ENCODE data around the gene GLRX2.
"Not testable (repeated sequence)": the region's sequence is repeated elsewhere in the genome, so short reads cannot be mapped to it uniquely, and the experiment has no call there.

Gene GLRX2

DNA sequence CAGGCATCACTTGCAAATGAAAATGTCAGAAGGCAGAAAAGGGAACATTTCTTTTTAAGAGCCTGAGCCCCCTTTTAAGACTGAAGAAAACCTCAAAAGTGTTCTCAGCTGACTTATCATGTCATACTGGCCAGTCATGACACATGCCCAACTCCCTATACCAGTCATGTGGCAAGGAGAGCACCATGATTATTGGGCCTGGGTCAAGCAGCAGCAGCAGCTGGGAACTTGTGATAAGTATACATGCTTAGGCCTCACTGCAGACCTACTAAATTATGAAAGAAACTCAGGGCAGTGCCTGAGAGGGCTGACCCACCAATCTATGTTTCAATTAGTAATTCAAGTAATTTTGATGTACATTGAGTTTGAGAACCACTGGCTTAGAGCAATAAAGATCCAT lies 37.2 kb downstream of the GLRX2 start:
- no peak for DNase-seq (ENCODE audit: extremely low read depth in 1 of 2, low read depth in 1 of 2)

GRCh38 chr1:193066606-193067005 lies 38.6 kb downstream of the GLRX2 start:
- DNase-seq (ENCODE audit: extremely low read depth in 1 of 2, low read depth in 1 of 2): no peak

DNA sequence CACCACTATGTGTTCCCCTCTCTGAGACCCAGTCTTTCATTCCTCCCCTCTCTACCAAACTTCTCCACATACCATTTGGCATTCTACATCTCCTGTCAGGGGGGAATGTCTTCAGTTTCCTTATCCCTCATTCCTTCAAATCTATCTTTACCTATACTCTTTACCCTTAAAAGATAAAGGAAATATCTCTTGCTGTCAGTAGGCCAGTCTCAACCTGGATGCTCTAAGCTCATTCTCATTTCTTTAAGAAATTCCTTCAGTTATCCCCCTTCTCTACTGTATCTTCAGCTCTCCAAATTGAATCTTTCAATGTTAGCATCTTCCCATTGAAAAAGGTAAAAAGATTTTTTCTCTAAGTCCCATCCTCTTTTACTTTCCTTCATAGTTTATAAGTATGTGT lies 39.3 kb downstream of the GLRX2 start:
- no peak for DNase-seq (ENCODE audit: extremely low read depth in 1 of 2, low read depth in 1 of 2)

- DNase-seq (ENCODE audit: extremely low read depth in 1 of 2, low read depth in 1 of 2): no peak
Measured at GRCh38 chr1:193062698-193063463, 42.3 kb downstream of the GLRX2 start.

DNA sequence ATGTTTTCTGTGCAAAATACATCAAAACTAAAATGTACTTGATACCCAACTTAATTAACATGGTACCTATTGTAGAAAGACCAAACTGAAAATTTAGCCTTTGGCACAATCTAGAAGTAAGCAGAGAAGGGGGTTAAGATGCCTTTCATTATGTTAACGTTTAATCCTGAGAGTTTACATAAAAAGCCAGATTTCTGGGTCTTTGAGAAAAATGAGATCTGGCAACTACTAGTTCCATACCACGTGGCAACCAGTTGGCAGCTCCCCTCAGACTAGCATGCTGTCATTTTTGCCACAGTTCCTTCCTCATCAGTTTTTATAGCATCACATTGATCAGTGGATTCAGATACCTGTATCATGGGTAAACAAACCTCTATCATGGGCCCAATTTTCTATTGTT lies 44.3 kb downstream of the GLRX2 start:
- no peak for DNase-seq (ENCODE audit: extremely low read depth in 1 of 2, low read depth in 1 of 2)

GRCh38 chr1:193060406-193060805 lies 44.8 kb downstream of the GLRX2 start:
- no peak for DNase-seq (ENCODE audit: extremely low read depth in 1 of 2, low read depth in 1 of 2)

GRCh38 chr1:193060115-193060403 lies 45.2 kb downstream of the GLRX2 start:
- no peak for DNase-seq (ENCODE audit: extremely low read depth in 1 of 2, low read depth in 1 of 2)

- DNase-seq (ENCODE audit: extremely low read depth in 1 of 2, low read depth in 1 of 2): peak; percentile 87 to 95
Measured at GRCh38 chr1:193059282-193060114, 45.7 kb downstream of the GLRX2 start, which contains the start of the genes RO60 and UCHL5. TSS of gene RO60 (plus strand) at chr1:193059612. CDS start at chr1:193069055, 9,443 bp downstream. TSS of gene UCHL5 (minus strand) at chr1:193059360. CDS start at chr1:193059260, 100 bp downstream.

DNA sequence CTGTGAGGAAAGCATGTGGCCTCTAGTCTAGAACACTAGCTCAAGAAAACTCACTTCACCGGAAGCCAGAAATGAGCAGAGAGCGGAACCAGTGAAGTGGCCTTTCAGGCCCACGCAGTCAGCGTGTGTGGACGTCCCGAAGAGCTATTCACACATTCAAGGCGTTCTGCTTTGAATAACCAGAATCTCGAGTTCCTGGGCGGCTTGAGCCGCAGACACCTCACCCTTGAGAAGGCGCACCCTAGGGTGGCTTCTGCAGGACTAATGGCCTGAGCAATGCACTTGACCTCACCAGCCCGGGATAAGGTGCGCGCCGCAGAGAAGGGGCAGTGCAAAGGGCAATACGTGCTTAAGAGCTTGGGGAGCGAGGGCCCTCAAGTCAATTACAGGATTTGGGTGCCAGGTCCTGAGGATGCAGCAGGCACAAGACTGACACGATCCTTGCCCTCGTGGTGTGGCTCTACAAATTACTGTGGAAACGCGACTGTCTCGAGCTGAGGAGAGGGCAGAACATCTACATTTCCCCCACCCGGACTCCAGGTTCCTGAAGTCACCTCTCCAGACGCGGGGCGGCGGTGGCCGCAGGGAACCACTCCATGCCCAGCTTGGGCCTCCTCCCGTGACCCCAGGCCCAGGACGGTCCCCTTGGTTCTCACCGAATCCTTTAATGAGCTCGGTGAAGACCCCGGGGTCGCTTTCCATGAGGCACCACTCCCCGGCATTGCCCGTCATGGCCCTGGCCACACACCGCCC lies 46.5 kb downstream of the GLRX2 start:
- peak; percentile 46 to 66 for DNase-seq (ENCODE audit: extremely low read depth in 1 of 2, low read depth in 1 of 2)

- no peak for DNase-seq (ENCODE audit: extremely low read depth in 1 of 2, low read depth in 1 of 2)
Measured at GRCh38 chr1:193054169-193054675, 51.0 kb downstream of the GLRX2 start.

GRCh38 chr1:193048913-193049312 lies 56.3 kb downstream of the GLRX2 start:
- not testable (repeated sequence) for DNase-seq (ENCODE audit: extremely low read depth in 1 of 2, low read depth in 1 of 2)

Measured in stimulated activated CD8-positive, alpha-beta memory T cell treated with anti-CD3 and anti-CD28 coated beads, Interleukin-7, amount 100 ng/mL, for 48 hours (primary cell).